Stimulated activated CD4-positive, alpha-beta T cell treated with anti-CD3 and anti-CD28 coated beads, Interleukin-2, amount 100 ng/mL, for 24 hours (primary cell): ENCODE data around the gene CTNNA1.
"Not testable (repeated sequence)": the region's sequence is repeated elsewhere in the genome, so short reads cannot be mapped to it uniquely, and the experiment has no call there.

ENCODE experiments used
- DNase-seq, 2 donors: peaks; one replicate each; pipeline ENCODE4 v3.0.0-alpha.2; 2020

Gene CTNNA1

DNA sequence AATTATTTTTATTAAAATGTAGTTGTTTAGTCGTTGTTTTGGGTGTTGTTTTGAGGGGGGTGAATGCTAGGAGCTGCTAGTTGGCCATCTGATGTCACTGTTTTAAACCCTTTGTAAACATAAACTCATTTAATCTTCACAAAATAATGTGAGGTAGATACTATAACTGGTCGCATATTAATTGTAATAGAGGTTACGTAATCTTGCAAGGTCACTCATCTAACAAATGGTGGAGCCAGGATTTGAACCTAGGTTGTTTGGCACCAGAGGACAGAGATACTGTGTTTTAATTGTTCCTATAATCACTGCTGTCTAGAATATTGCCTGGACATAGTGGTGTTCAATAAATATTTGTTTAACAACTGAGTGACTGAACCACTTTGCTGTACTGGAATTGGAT is 67.5 kb downstream of the CTNNA1 start:
- DNase-seq = no peak

DNA sequence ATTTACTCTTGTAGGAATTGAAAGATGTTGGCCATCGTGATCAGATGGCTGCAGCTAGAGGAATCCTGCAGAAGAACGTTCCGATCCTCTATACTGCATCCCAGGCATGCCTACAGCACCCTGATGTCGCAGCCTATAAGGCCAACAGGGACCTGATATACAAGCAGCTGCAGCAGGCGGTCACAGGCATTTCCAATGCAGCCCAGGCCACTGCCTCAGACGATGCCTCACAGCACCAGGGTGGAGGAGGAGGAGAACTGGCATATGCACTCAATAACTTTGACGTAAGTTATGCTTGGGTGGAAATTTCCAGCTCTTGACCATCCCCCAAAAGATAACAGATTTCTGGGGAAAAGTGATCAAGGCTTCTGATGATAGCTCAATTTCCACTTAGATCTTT is 71.3 kb downstream of the CTNNA1 start:
- peak in 1 of 2 donors; percentile 21 for DNase-seq

DNA sequence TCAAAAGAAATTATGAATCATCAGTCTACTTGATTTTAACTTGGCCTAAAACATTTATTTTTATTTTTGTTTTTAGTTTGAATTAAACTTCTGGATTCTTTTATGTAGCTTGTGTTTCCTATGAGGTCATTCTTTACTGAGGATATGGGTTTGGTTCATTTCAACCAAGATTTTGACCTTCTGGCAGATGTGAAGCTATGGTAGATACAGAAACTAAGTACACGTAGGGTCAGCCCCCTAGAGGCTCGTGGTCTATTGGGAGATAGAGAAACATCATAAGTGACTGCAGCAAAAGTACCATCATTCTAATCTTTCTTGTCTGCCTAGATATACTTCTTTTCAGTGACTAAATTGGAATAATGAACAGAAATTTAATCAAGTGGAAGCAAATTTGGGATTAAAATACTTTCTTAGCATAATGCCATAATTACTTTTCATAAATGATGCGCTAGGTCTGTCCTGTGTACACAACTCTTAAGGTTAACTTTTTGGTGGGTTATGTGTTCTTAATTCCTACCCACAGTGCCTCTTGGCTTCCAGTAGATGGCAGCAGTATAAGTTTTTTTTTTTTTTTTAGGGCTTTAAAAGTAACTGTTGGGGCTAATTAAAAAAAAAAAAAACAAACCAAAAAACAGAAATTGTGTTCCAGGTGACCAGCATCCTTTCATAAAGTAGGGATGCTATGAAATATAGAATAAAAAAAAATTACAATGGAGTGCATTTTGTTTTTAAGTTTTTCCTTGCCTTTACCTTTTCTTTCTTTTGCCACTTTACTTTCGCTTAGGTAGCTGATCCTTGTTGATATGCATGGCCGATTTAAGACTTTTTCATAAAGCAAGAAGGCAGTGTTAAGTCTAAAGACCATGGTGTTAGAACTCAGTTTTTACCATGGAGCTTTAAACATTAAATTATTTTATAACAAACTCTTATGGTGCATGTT is 72.0 kb downstream of the CTNNA1 start:
- DNase-seq = peak in 1 of 2 donors; percentile 3

DNA sequence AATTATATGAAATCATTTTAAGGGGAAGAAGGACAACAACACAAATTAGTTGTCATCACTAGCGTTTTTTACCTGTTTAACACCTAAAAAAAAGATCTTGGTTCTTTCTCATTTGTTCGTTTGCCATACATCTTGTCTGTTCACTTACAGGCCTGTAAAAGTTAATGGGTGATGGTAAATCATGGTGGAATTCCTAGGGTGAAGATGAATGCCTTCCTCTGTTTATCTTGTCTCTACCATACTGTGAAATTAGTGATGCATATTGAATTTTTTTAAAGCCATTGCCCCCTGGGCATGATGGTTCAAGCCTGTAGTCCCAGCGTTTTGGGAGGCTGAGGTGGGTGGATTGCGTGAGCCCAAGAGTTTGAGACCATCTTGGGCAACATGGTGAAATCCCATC is 75.3 kb downstream of the CTNNA1 start:
- DNase-seq = no peak

DNA sequence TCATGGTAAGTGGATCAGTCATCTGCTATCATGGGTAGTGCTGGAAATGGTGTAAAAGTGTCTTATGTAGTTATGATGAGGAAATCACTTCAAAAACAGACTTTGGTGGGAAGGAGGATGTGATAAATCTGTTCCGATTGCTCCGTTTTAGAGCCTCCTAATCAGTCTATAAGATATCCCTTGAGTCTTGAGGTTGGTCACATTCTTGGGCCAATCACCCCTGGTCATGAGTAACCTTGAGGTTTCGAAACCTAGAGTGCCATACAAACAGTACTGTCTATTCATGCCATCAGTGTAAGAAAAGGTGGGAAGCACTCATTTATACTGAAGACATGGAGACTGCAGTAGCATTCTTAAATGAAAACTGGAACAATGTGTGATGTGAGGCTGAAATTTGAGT is 76.1 kb downstream of the CTNNA1 start:
- no peak for DNase-seq

DNA sequence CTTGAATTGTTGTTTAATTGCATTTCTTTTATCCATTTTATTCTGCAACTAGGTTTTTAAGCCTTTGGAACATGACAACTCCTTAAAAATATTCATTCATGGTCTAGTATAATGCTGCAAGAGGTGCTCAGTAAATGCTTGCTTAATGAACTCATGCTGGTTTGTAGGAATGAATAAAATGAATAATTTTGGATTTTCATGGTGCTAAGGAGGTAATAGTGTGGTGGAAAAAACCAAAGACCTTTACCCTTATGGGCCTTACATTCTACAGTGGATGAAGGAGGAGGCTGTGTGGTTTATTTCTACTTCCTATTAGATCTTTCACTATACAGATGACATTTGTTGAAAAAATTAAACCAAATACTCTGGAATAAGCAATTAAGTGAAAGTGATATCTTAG is 78.5 kb downstream of the CTNNA1 start:
- no peak for DNase-seq

DNA sequence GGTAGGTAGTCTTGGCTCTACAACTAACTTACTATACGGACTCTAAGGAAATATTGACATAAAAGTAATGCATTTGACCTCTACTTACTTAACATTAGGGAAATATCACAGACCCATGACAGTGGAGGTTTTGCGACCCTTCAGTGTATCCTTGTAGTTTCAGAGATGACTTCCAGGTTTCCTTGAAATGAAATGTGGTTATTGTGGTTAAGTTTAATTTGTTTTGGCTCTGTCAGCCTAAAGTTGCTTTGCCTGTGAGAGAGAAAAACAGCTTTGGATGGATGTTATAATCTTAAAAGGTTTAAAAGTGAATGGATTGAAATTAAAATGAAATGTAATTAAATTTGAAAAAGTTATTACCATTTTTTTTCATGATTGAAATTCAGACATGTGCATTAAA is 79.0 kb downstream of the CTNNA1 start:
- no peak for DNase-seq

DNA sequence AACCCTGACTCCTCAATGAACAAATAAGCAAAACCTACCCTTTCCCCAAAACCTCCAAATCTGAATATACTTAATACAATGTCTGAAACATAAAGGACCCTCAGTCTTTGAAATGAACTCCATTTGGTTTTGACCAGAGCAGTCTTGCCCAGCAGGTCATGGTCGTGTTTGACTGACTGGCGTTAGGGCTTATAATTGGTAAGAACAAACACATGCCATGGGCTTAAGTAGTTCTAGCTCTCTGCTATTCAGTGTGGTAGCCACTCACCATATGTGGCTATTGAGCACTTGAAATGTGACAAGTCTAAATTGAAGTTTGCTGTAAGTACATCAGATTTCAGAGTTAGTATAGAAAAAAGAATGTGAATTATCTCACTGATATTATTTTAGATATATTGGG is 79.9 kb downstream of the CTNNA1 start:
- no peak for DNase-seq

DNA sequence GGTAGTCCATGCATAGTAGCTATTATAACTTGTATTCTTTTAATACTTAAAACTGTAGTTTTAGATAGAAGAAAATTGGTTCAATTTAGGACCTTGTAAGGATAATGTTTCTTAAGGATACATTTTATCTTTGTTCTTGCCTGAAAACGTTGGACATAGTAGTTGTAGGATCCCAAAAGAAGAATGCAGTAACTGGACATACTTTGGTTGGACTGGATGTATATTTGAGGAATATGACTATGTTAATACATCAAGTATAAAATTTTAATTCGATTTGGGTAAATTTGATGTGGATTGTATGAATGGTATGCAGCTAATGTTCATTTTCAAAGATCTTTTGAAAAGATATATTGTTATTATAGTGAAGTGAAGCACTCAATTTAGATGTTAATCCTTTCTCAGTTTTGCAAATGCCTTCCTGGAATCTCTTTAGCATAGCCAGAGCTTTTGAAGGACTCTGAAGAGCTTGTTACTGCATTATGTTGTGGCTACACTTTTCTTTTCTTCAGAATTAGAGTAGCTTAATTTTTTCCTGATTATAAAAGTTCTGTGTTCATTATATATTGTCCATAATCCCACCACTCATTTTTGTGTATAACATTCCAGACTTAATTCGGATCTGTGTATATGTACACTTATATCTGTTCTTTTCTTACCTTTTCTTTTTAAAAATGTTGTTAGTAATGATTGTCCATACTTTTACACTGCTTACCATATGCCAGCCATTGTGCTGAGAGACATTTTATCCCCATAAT is 80.7 kb downstream of the CTNNA1 start:
- DNase-seq = no peak

DNA sequence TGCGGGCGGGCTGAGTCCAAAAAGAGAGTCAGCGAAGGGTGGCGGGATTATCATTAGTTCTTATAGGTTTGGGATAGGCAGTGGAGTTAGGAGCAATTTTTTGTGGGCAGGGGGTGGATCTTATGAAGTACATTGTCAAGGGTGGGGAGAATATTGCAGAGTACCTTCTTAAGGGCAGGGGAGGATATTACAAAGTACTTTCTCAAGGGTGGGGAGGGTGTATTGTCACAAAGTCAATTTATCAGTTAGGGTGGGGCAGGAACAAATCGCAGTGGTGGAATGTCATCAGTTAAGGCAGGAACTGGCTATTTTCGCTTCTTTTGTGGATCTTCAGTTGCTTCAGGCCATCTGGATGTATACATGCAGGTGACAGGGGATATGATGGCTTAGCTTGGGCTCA is 81.6 kb downstream of the CTNNA1 start:
- not testable (repeated sequence) for DNase-seq

DNA sequence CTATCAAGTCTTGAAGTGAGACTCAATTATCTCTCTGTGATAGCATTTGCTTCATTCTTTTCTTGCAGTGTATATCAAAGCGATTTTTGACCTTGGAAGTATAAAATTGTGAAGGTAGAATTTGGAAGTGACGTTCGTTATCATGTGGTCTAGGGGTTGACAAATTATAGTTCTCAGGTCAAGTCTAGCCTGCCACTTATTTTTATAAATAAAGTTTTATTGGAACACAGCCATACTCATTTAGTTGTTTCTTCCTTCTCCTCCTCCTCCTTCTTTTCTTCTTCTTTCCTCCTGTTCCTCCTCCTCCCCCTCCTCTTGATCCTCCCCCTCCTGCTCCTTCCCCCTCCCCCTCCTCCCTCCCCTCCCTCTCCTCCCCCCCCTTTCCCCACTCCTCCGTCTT is 83.9 kb downstream of the CTNNA1 start:
- no peak for DNase-seq

DNA sequence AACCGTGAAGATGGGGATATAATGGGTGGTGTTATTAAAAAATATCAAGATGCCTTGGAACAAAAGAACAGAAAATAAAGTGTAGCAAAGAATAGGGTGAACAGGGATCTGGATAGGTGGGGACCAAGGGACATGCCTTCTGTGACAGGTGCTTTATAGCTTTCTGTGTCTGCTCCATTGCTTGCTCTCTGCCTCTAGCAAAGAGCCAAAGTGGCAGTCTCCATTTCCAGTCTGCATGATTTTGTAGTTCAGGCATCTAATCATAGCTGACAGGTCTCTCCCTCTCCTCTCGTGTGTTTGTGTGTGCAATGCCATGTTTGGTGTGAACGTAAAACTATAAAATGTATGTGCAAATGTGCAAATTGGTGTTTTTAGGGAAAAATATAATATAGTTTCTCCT is 86.9 kb downstream of the CTNNA1 start:
- no peak for DNase-seq

DNA sequence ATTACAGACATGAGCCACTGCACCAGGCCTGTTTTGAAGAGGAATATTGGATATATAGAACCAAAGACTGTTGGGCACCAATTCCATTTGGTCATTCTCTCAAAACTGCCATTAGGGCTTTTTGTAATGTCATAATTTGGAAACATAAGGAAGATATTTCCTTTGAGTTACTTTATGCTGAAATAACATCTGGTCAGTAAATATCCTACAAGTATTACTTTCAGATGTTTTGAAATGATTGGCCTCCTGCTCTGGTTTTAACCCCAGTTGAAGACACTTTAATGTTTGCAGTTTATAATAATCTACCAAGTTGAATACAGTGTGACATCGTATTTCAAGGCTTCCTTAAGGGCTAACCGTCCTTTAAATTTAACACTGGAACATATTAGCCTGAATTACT is 88.3 kb downstream of the CTNNA1 start:
- no peak for DNase-seq

DNA sequence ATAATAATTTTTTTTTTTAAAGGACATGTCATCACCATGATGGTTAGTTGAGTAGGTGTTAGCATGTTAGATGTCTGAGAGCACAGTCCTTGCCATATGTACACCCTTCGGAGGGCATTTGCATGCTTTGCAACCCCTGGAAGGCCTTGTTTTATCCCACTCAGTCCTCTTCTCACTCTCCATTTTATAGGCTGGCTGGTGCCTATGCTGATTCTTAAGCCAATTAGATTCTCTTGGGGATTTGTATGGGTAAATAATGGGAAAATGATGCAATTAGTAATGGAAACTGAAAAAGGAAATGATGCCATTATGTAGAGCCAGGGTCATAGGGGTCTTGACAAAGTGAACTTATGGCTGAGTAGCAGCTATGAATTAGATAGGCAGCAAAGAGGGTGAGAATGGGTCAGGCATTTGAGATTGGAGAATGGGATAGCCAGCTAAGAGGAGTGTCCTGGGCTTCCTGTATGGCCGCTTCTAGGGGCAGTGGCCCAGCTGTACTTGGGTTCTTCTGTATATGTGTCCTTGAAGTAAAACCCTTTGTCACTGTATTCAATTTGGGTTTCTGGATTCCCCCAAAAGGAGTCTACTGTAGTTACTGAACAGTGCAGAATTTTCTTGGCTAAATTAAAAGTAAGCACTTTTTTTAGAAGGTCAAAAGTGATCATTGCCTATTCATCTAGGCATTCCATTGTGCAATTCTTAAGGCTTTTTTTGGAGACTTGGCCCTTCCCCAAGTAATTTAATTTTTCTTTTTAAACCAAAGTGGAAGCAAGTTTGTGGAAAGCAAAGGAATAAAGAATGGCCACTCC is 90.3 kb downstream of the CTNNA1 start:
- DNase-seq = no peak

DNA sequence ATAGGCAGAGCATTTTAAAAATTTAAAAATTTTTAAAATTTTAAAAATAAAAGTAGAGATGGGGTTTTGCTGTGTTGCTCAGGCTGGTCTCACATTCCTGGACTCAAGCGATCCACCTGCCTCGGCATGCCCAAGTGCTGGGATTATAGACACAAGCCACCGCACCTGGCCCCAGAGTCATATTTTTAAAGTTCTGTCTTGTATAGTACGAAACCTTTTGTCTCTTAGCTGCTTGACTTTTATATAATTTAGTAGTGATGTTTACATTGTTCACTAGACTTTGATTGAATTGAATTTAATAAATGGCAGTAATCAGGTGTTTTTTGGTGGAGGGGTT is 90.9 kb downstream of the CTNNA1 start:
- no peak for DNase-seq

DNA sequence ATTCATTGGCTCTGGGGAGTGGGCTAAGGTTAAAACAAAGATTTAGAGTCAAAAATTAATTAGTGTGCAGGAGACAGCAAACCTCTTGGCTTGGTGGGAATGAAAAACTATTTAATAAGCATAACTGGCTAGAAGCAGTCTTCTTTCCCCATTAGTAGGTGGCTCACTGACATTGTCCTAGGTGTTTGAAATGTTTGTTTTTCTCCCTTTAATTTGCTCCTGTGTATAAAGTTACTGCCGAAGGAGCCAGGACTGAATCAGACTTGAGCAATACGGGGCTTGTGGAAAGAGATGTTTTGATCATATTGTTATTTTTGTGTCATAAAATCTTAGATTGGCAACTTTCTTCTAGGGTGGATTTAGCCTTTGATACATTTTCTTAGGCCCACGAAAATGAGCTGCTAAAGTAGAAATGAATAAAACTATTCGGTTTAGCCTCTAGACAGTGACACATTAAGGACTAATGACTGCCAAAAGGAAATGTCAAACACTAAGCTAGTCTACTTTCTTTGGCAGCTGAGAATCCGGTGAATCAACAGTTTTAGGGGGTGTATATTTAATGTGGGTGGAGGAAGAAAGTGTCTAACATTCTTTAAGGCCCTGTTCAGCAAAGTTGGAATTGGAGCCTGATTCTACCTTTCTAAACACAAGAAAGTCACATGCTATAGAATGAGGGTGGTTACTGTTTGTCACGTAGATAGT is 91.7 kb downstream of the CTNNA1 start:
- no peak for DNase-seq

DNA sequence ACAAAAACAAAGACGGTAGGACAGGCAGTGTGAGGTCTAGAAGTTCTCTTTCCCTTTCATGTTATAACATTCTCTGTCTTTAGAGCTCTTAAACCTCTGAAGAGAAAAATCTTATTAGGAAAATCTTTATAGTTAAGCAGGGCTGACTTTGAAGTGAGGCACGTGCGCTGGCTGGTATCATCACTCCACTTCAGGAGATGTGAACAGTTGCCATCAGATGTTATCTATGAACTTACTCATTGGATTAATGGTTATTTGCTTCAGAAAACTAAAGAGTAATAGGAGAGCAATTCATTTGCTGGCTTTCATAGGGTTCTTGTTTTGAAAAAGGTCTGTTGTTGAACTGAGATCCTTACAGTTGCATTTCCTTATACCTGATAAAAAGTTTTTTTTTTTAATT is 96.2 kb downstream of the CTNNA1 start:
- no peak for DNase-seq

DNA sequence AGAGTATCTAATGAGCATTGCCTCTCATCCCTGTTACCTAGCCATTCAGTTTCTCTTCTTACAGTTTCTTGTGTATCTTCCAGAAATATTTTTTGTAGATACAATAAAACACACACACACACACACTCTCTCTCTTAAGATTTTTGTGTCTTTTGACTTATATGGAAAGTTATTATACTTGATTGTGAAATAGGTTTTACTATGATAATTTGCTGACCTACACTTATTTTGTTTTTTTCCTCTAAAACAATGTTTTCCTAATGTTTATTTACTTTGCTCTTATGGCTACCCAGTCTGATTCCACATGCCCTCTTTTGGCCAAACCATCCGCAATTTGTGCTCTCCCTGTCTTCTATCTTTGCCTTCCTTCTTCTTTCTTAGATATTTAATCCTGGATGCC is 96.7 kb downstream of the CTNNA1 start:
- DNase-seq = no peak

DNA sequence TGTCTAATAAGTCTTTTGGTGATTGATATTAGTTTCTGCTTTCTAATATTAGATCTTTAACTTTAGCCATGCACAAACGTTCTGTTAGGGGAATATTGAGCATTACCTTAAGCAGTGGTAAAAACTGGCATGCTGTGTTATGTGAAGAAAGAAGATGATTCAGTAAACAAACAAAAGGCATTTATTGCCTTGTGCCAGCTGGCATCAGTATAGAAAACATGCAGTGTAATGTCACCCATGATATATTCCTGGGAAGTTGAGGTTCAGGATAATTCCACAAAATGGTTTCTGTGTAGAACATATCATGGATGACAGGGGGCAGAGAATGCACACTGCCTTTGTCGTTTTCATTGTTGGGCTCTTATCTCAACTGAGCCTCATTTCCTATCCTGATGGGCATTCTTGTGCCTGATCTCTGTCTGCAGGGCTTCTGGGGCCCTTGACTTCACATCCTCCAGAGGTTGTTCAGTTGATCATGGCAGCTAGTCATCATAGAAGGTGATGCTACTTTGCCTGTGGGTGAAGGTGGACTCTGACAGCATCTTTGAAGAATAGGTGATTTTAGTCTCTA is 97.7 kb downstream of the CTNNA1 start:
- no peak for DNase-seq

DNA sequence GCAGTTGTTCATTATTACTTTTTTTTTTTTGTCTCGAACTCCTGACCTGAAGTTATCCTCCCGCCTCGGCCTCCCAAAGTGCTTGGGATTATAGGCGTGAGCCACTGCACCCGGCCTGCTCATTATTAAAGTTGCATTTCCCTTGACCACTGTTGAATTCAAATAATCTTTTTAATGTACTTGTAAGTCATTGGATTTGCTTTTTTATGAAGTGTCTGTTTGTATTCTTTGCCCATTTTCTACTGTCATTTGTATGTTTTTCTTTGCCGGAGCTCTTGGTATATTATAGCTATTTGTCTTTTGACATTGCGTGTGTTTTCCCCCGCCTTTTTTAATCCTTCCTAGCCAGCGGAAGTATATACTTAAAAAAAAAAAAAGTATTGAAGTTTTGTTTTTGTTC is 99.9 kb downstream of the CTNNA1 start:
- DNase-seq = no peak

DNA sequence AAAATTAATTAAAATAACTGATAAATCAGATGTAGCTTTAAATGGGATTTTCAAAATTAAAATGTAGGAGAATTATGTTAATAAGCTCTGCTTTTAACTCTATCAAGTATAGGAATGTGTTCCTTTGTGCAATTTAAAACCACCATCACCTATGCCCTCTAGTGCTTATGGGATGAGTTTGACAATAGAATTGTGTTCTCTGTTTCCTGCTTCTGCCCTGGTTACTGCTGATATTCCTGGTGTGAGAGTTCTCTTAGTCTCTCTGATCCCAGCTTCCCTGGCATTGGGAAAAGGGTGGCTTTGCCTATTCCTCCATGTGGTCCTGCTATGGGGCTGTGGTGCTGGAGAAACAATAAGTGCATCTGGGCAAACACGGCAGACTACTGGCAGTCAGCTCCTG is 113.8 kb downstream of the CTNNA1 start:
- DNase-seq = no peak

DNA sequence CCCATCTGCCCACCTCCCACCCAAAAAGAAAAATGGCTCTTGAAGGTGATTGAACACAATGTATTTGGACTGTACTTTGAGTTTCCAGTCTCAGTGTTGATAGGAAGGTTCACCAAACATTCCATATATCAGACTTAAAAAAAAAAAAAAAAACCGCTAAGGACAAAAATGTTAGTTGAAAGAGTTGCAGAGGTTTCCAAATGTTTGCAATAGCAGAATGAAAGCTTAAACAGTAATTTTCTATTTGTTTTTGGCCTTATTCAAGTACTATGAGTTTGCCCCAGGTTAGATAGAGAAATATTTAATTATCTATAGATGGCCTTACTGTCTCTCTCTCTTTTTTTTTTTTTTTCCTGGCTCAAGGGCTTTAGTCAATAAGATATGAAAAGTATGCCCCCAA is 115.8 kb downstream of the CTNNA1 start:
- no peak for DNase-seq
